ENCODE results near the gene FAT1.

Gene FAT1

GRCh38 chr4:186596850-186597390, 126.7 kb downstream of the FAT1 start:
- no peak for DNase-seq (ENCODE audit: low spot score)
- H3K4me1 ChIP-seq (ENCODE audit: insufficient read depth, poor library complexity, severe bottlenecking): no peaks in the 10 kb centered on the region
- no peaks in the 10 kb centered on the region for H3K9me3 ChIP-seq (ENCODE audit: severe bottlenecking)
- ATAC-seq (ENCODE audit: low read depth): no peak
- peaks cover 99% of the 10 kb centered on the region for H3K36me3 ChIP-seq (ENCODE audit: low read depth)
- no peak overlapping the region for H3K27ac ChIP-seq (ENCODE audit: poor library complexity, severe bottlenecking)
- H3K4me3 ChIP-seq (ENCODE audit: severe bottlenecking): no peak overlapping the region
- H3K27me3 ChIP-seq (ENCODE audit: insufficient read depth, poor library complexity, severe bottlenecking): no peaks in the 10 kb centered on the region
- TF ChIP-seq CTCF (IDR thresholded peaks at IDR 0.05; ENCODE audit: poor library complexity, severe bottlenecking): no peak

GRCh38 chr4:186596346-186596745, 127.3 kb downstream of the FAT1 start:
- peaks cover 99% of the 10 kb centered on the region for H3K36me3 ChIP-seq (ENCODE audit: low read depth)
- TF ChIP-seq CTCF (IDR thresholded peaks at IDR 0.05; ENCODE audit: poor library complexity, severe bottlenecking): no peak
- no peak overlapping the region for H3K27ac ChIP-seq (ENCODE audit: poor library complexity, severe bottlenecking)
- H3K4me1 ChIP-seq (ENCODE audit: insufficient read depth, poor library complexity, severe bottlenecking): no peaks in the 10 kb centered on the region
- H3K27me3 ChIP-seq (ENCODE audit: insufficient read depth, poor library complexity, severe bottlenecking): no peaks in the 10 kb centered on the region
- no peak overlapping the region for H3K4me3 ChIP-seq (ENCODE audit: severe bottlenecking)
- ATAC-seq (ENCODE audit: low read depth) (no peak), DNase-seq (ENCODE audit: low spot score) (no peak)
- no peaks in the 10 kb centered on the region for H3K9me3 ChIP-seq (ENCODE audit: severe bottlenecking)

DNA sequence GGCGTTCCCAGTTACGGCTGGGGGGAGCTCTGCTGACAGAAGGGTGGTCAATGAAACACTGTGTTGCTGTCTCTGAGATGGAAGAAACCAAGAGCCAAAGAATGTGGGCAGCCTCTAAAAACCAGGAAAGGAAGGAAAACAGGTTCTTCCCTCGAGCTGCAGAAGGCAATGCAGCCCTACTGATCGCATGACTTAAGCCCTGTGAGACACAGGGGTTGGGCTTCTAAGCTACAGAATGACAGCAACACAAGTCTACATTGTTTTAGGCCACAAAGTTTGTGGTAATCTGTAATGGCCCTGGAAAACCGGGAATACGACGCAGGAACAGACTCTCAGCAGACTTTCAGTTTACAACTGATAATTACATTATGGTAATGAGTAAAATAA, 130.1 kb downstream of the FAT1 start:
- DNase-seq (ENCODE audit: low spot score): no peak
- TF ChIP-seq CTCF (IDR thresholded peaks at IDR 0.05; ENCODE audit: poor library complexity, severe bottlenecking): no peak
- no peak overlapping the region for H3K4me3 ChIP-seq (ENCODE audit: severe bottlenecking)
- H3K27me3 ChIP-seq (ENCODE audit: insufficient read depth, poor library complexity, severe bottlenecking): no peaks in the 10 kb centered on the region
- peaks cover 100% of the 10 kb centered on the region for H3K36me3 ChIP-seq (ENCODE audit: low read depth)
- ATAC-seq (ENCODE audit: low read depth): no peak
- H3K4me1 ChIP-seq (ENCODE audit: insufficient read depth, poor library complexity, severe bottlenecking): no peaks in the 10 kb centered on the region
- H3K9me3 ChIP-seq (ENCODE audit: severe bottlenecking): no peaks in the 10 kb centered on the region
- H3K27ac ChIP-seq (ENCODE audit: poor library complexity, severe bottlenecking): no peak overlapping the region

DNA sequence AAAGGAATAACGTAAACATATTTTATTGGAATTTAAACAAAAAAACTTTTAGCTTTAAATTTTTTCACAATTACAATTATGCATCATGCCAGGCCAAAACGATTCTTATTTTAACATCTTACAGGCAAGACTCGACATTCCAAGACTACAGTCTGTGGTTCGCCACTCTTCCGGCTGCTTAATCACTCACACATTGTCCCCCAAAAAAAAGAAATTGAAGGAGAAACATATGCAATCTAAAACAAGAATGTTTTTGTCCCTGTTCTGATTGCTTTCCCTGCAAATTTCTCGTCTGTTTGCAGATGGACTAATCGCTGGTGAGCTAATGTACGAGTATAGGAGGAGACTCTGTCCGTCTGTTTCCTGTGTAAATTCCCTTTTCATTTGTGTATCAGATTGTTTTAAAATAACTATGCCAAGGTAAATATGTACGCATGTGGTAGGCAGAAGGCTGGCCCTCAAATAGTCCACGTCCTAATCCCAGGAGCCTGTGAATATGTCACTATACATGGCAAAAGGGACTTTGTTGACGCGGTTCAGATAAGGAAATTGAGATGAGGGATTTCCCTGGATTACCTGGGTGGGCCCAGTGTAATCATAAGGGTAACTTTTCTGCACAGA, 130.6 kb downstream of the FAT1 start:
- DNase-seq (ENCODE audit: low spot score) (no peak), ATAC-seq (ENCODE audit: low read depth) (no peak)
- no peaks in the 10 kb centered on the region for H3K4me1 ChIP-seq (ENCODE audit: insufficient read depth, poor library complexity, severe bottlenecking)
- H3K27me3 ChIP-seq (ENCODE audit: insufficient read depth, poor library complexity, severe bottlenecking): no peaks in the 10 kb centered on the region
- no peak overlapping the region for H3K4me3 ChIP-seq (ENCODE audit: severe bottlenecking)
- no peak for TF ChIP-seq CTCF (IDR thresholded peaks at IDR 0.05; ENCODE audit: poor library complexity, severe bottlenecking)
- H3K9me3 ChIP-seq (ENCODE audit: severe bottlenecking): no peaks in the 10 kb centered on the region
- H3K36me3 ChIP-seq (ENCODE audit: low read depth): peaks cover 100% of the 10 kb centered on the region
- H3K27ac ChIP-seq (ENCODE audit: poor library complexity, severe bottlenecking): no peak overlapping the region

- Histone ChIP-seq H3K27me3 (ENCODE audit: insufficient read depth, poor library complexity, severe bottlenecking) (no peaks in the 10 kb centered on the region), H3K4me1 (ENCODE audit: insufficient read depth, poor library complexity, severe bottlenecking) (no peaks in the 10 kb centered on the region), H3K9me3 (ENCODE audit: severe bottlenecking) (no peaks in the 10 kb centered on the region), H3K36me3 (ENCODE audit: low read depth) (peaks cover 100% of the 10 kb centered on the region), H3K27ac (ENCODE audit: poor library complexity, severe bottlenecking) (no peak overlapping the region), H3K4me3 (ENCODE audit: severe bottlenecking) (no peak overlapping the region)
- ATAC-seq (ENCODE audit: low read depth) (no peak), DNase-seq (ENCODE audit: low spot score) (no peak)
- no peak for TF ChIP-seq CTCF (IDR thresholded peaks at IDR 0.05; ENCODE audit: poor library complexity, severe bottlenecking)
Observed at GRCh38 chr4:186592445-186592844, 131.2 kb downstream of the FAT1 start.
